Activated B cell treated with CpG ODN at 0.5 μM for 24 hours (primary cell): ENCODE results near the gene DIAPH3. TPM values are rescaled to one million over a fixed set of nuclear protein-coding genes. Genes with fewer than 3 reads are reported as not detected.
"Not testable (repeated sequence)": the region's sequence is repeated elsewhere in the genome, so short reads cannot be mapped to it uniquely, and the experiment has no call there.

ENCODE experiments used
- ATAC-seq: fragments of 200-7000 bp; cut with Tn5 transposase; one replicate; pipeline ENCODE4 v1.10.0; 2021; ENCODE audit warnings: low read depth, mild to moderate bottlenecking, moderate library complexity
- CTCF ChIA-PET: fragments of 350-600 bp; sonication (Branson Sonifier 250); formaldehyde crosslinking; loops from one replicate; lab custom pipeline; 2021; ENCODE audit warnings: antibody characterized with exemption; lab: Charles Lee
- POLR2A ChIA-PET: fragments of 350-600 bp; sonication (Branson Sonifier 250); formaldehyde crosslinking; loops from one replicate; lab custom pipeline; 2021; ENCODE audit warnings: antibody characterized with exemption; lab: Charles Lee
- DNase-seq: peaks from one replicate; pipeline ENCODE4 v3.0.0; 2022
- H3K27ac Mint-ChIP-seq: one replicate; pipeline ENCODE4 v1.8.0; 2020; ENCODE audit warnings: mixed read lengths
- H3K27me3 Mint-ChIP-seq: one replicate; pipeline ENCODE4 v1.8.0; 2021; ENCODE audit warnings: mixed read lengths
- H3K36me3 Mint-ChIP-seq: one replicate; pipeline ENCODE4 v1.8.0; 2021; ENCODE audit warnings: low read depth, mixed read lengths
- H3K4me1 Mint-ChIP-seq: one replicate; pipeline ENCODE4 v1.8.0; 2021; ENCODE audit warnings: mixed read lengths
- H3K4me3 Mint-ChIP-seq: one replicate; pipeline ENCODE4 v1.8.0; 2020; ENCODE audit warnings: mild to moderate bottlenecking, mixed read lengths
- H3K9me3 Mint-ChIP-seq: one replicate; pipeline ENCODE4 v1.8.0; 2020; ENCODE audit warnings: mixed read lengths
- CTCF ChIP-seq: fragments of 200-600 bp; IDR thresholded peaks from one replicate; pipeline ENCODE4 v1.8.0; 2022; ENCODE audit warnings: antibody characterized with exemption, mild to moderate bottlenecking
- intact Hi-C: fragments of 100-400 bp; cut with micrococcal nuclease; formaldehyde crosslinking; loops from one replicate; pipeline ENCODE4 v1.15.1; 2024
- total RNA-seq: library from RNA; stranded (reverse); gene quantifications from 2 replicates; pipeline ENCODE4 v1.2.3, GENCODE V29; 2022

The DIAPH3 gene
- total RNA-seq, 1 donor from 2014 or later: 0.38 TPM

DNA sequence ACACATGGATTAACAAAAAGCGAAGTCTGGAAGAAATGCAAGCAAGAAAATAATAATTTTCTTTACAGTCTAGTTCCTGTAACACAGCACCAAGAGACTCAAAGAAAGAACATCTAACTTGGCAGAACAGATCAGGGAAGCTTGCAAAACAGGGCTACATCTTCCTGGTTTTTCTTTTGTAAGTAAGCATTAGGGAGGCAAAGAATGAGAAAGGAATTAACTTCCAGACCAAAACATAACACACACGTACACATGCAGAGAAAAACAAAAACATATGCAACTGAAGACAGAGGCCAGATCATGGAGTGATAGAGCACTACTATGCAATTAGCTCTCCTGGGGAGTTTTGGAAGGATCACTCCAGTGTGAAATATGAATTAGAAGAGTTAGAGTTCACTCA is 120.5 kb downstream of the DIAPH3 start:
- ATAC-seq: no peak
- intact Hi-C loops: no loop called here
- ChIA-PET CTCF (no interaction called here), POLR2A (no interaction called here)
- no peaks in the 10 kb centered on the region for H3K4me1 Mint-ChIP-seq
- no peak overlapping the region for H3K27ac Mint-ChIP-seq
- H3K27me3 Mint-ChIP-seq: no peaks in the 10 kb centered on the region
- H3K4me3 Mint-ChIP-seq: no peak overlapping the region
- no peak for DNase-seq
- no peaks in the 10 kb centered on the region for H3K9me3 Mint-ChIP-seq
- H3K36me3 Mint-ChIP-seq: no peaks in the 10 kb centered on the region
- no peak for TF ChIP-seq CTCF

- CTCF ChIA-PET, POLR2A ChIA-PET: not testable (repeated sequence)
These were observed 123.1 kb downstream of the DIAPH3 start for GRCh38 chr13:60040668-60041067.

DNA sequence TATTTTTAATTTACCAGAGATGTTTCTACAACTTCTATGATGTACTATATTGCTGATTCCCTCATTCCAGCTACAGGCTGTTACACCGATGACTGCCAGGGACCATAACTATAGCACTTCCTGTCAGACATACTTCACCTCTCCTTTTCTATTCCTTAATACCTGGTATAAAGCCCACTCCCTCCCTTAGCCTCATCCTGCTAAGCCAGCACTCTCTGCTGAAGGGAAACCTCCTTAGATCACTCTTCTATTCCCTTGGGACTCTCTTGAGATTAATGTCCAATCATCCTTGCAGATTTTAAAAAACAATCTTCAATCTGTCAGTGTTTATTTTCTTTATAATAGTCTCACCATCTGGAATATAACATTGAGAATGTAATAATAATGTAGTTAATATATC is 127.9 kb downstream of the DIAPH3 start:
- ATAC-seq: no peak
- Mint-ChIP-seq H3K4me3 (no peak overlapping the region), H3K27me3 (no peaks in the 10 kb centered on the region), H3K9me3 (no peaks in the 10 kb centered on the region), H3K36me3 (no peaks in the 10 kb centered on the region), H3K4me1 (no peaks in the 10 kb centered on the region), H3K27ac (no peak overlapping the region)
- intact Hi-C loops: no loop called here
- ChIA-PET POLR2A (no interaction called here), CTCF (no interaction called here)
- DNase-seq: no peak
- TF ChIP-seq CTCF: no peak

More at GRCh38 chr13:60040668-60041067, 123.1 kb downstream of the DIAPH3 start:
- DNase-seq, H3K9me3 Mint-ChIP-seq, intact Hi-C loops, H3K36me3 Mint-ChIP-seq, H3K4me1 Mint-ChIP-seq, H3K27ac Mint-ChIP-seq, H3K4me3 Mint-ChIP-seq, ATAC-seq, H3K27me3 Mint-ChIP-seq: not testable (repeated sequence)

DNA sequence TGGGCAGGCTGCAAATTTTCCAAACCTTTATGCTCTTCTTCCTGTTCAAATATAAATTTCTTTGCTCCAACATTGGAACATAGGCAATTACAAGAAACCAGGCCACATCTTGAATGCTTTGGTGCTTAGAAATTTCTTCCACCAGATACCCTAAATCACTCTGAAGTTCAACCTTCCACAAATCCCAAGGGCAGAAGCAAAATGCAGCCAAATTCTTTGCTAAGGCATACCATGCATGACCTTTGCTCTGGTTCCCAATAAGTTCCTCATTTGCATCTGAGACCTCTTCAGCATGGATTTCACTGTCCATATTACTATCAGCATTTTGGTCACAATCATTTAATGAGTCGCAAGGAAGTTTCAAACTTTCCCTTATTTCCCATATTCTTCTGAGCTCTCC is 130.9 kb downstream of the DIAPH3 start:
- no peak overlapping the region for H3K27ac Mint-ChIP-seq
- H3K4me1 Mint-ChIP-seq: no peaks in the 10 kb centered on the region
- no peaks in the 10 kb centered on the region for H3K27me3 Mint-ChIP-seq
- no peak for ATAC-seq
- ChIA-PET POLR2A (no interaction called here), CTCF (no interaction called here)
- no peak overlapping the region for H3K4me3 Mint-ChIP-seq
- DNase-seq: no peak
- H3K36me3 Mint-ChIP-seq: no peaks in the 10 kb centered on the region
- H3K9me3 Mint-ChIP-seq: no peaks in the 10 kb centered on the region
- intact Hi-C loops: no loop called here
- TF ChIP-seq CTCF: no peak

GRCh38 chr13:60028021-60028420 is 135.7 kb downstream of the DIAPH3 start:
- ChIA-PET POLR2A (no interaction called here), CTCF (no interaction called here)
- H3K27ac Mint-ChIP-seq: no peak overlapping the region
- H3K9me3 Mint-ChIP-seq: peaks cover 7% of the 10 kb centered on the region
- no peaks in the 10 kb centered on the region for H3K27me3 Mint-ChIP-seq
- H3K36me3 Mint-ChIP-seq: no peaks in the 10 kb centered on the region
- intact Hi-C loops: no loop called here
- H3K4me1 Mint-ChIP-seq: no peaks in the 10 kb centered on the region
- ATAC-seq (no peak), DNase-seq (no peak)
- no peak overlapping the region for H3K4me3 Mint-ChIP-seq
- TF ChIP-seq CTCF: no peak

GRCh38 chr13:60026286-60026685 is 137.4 kb downstream of the DIAPH3 start:
- Mint-ChIP-seq H3K36me3 (no peaks in the 10 kb centered on the region), H3K9me3 (peaks cover 7% of the 10 kb centered on the region), H3K4me3 (no peak overlapping the region), H3K27ac (no peak overlapping the region), H3K4me1 (no peaks in the 10 kb centered on the region), H3K27me3 (no peaks in the 10 kb centered on the region)
- DNase-seq (no peak), ATAC-seq (no peak)
- ChIA-PET POLR2A (no interaction called here), CTCF (no interaction called here)
- intact Hi-C loops: no loop called here
- no peak for TF ChIP-seq CTCF
